IPS-20b (cell line): ENCODE results near the gene NDEL1.

ENCODE experiments used
- H3K27ac ChIP-seq: one replicate; pipeline ENCODE4 v1.5.1; 2013; ENCODE audit warnings: low read length
- H3K27me3 ChIP-seq: 2 replicates; pipeline ENCODE4 v1.6.1; 2013; ENCODE audit warnings: mild to moderate bottlenecking, low read length, inconsistent platforms; ENCODE audit not compliant: insufficient read depth
- H3K36me3 ChIP-seq: 2 replicates; pipeline ENCODE4 v1.6.1; 2013; ENCODE audit warnings: low read depth, mild to moderate bottlenecking, inconsistent platforms, low read length, moderate library complexity; ENCODE audit not compliant: insufficient read depth
- H3K4me1 ChIP-seq: 2 replicates; pipeline ENCODE4 v1.6.1; 2013; ENCODE audit warnings: mild to moderate bottlenecking, control low read depth, inconsistent platforms, low read length, moderate library complexity; ENCODE audit not compliant: insufficient read depth
- H3K4me3 ChIP-seq: 2 replicates; pipeline ENCODE4 v1.5.1; 2013; ENCODE audit warnings: mild to moderate bottlenecking, low read length, inconsistent platforms
- H3K9ac ChIP-seq: 2 replicates; pipeline ENCODE4 v1.6.1; 2013; ENCODE audit warnings: low read depth, mild to moderate bottlenecking, inconsistent platforms, low read length, moderate library complexity
- H3K9me3 ChIP-seq: 2 replicates; pipeline ENCODE4 v1.6.1; 2013; ENCODE audit warnings: mild to moderate bottlenecking, low read depth, low read length, inconsistent platforms; ENCODE audit not compliant: insufficient read depth

NDEL1 gene

GRCh38 chr17:8442310-8442709, 6.6 kb downstream of the NDEL1 start:
- Histone ChIP-seq H3K27ac (no peak overlapping the region), H3K9me3 (no peaks in the 10 kb centered on the region), H3K27me3 (no peaks in the 10 kb centered on the region), H3K4me3 (no peak overlapping the region), H3K36me3 (peaks cover 32% of the 10 kb centered on the region; the same call in 1 of the 2 replicates), H3K9ac (no peak overlapping the region), H3K4me1 (no peaks in the 10 kb centered on the region)

- H3K9me3 ChIP-seq, result no peaks in the 10 kb centered on the region
- no peaks in the 10 kb centered on the region for H3K27me3 ChIP-seq
- H3K4me3 ChIP-seq, result no peak overlapping the region
- no peaks in the 10 kb centered on the region for H3K4me1 ChIP-seq
- no peak overlapping the region for H3K27ac ChIP-seq
- H3K36me3 ChIP-seq, result peaks cover 41% of the 10 kb centered on the region
- H3K9ac ChIP-seq, result no peak overlapping the region; the same call in 1 of the 2 replicates
These were observed 8.1 kb downstream of the NDEL1 start for GRCh38 chr17:8443756-8444155.

GRCh38 chr17:8444494-8444893, 8.8 kb downstream of the NDEL1 start:
- H3K9me3 ChIP-seq, result no peaks in the 10 kb centered on the region
- H3K4me3 ChIP-seq, result no peak overlapping the region
- H3K4me1 ChIP-seq, result no peaks in the 10 kb centered on the region
- H3K9ac ChIP-seq, result no peak overlapping the region
- no peaks in the 10 kb centered on the region for H3K27me3 ChIP-seq
- no peak overlapping the region for H3K27ac ChIP-seq
- peaks cover 49% of the 10 kb centered on the region for H3K36me3 ChIP-seq

- Histone ChIP-seq H3K27ac (no peak overlapping the region), H3K9me3 (no peaks in the 10 kb centered on the region), H3K36me3 (peaks cover 51% of the 10 kb centered on the region), H3K27me3 (no peaks in the 10 kb centered on the region), H3K9ac (no peak overlapping the region), H3K4me1 (no peaks in the 10 kb centered on the region), H3K4me3 (no peak overlapping the region)
These were observed 9.9 kb downstream of the NDEL1 start for GRCh38 chr17:8445536-8445935.

DNA sequence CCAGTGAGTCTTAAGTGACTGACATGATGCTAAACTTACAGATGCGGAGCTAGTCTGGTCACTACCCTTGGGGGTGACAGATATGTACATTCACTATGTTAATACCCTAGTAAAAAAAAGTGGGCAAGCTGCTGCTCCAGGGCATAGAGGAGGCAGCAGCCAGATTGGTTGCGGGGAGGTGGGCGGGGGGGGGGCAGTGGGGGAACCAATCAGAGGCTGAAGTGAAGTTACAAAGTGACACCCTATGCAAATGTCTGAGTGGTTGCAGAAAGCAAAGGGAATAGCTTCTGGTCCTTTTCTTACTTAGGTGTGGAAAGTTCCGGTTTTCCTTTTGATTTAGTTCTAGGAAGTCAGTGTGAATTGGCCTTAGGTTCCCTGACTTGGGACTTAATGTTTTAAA, 12.1 kb downstream of the NDEL1 start:
- H3K9me3 ChIP-seq, result no peaks in the 10 kb centered on the region
- H3K4me3 ChIP-seq, result no peak overlapping the region
- peaks cover 70% of the 10 kb centered on the region for H3K36me3 ChIP-seq
- no peak overlapping the region for H3K9ac ChIP-seq
- no peaks in the 10 kb centered on the region for H3K27me3 ChIP-seq
- H3K4me1 ChIP-seq, result no peaks in the 10 kb centered on the region
- H3K27ac ChIP-seq, result no peak overlapping the region

- H3K9me3 ChIP-seq, result no peaks in the 10 kb centered on the region
- no peak overlapping the region for H3K9ac ChIP-seq
- no peaks in the 10 kb centered on the region for H3K4me1 ChIP-seq
- H3K36me3 ChIP-seq, result peaks cover 75% of the 10 kb centered on the region
- no peak overlapping the region for H3K27ac ChIP-seq
- no peak overlapping the region for H3K4me3 ChIP-seq
- H3K27me3 ChIP-seq, result no peaks in the 10 kb centered on the region
These were observed 12.6 kb downstream of the NDEL1 start for GRCh38 chr17:8448310-8448709.

DNA sequence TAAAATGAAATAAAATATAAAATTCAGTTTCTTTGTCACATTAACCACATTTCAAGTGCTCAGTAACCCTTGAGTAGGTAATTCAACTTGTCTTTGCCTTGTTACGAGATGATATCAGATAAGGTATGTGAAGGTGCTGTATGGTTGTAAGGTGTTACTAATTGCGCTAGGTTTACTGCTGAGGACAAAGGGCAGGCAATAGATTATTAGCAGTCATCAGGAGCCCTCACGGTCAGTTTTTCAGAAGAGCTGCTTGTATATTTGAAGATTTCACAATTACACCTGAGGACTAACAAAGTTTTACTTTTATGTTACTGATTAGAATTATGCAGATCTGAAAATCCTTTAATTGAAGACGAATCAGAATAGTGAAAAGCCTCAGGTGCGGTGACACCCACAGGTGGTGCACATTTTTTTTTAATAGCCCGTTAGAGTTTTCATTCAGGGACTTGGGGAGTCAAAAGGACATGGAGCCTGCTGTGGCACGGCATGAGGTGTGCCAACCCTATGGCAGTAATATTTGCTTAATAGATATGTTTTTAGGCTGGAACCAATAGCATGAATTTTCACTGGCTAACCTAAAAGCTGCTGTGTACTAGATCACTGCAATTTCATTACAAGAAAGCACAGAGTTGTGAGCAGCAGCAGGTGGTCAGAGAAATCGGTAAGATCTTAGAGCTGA, 16.4 kb downstream of the NDEL1 start:
- Histone ChIP-seq H3K9ac (no peak overlapping the region), H3K9me3 (no peaks in the 10 kb centered on the region), H3K27ac (no peak overlapping the region), H3K36me3 (peaks cover 76% of the 10 kb centered on the region), H3K4me1 (no peaks in the 10 kb centered on the region), H3K27me3 (no peaks in the 10 kb centered on the region), H3K4me3 (no peak overlapping the region)

- H3K27me3 ChIP-seq, result no peaks in the 10 kb centered on the region
- H3K9me3 ChIP-seq, result no peaks in the 10 kb centered on the region
- H3K36me3 ChIP-seq, result peaks cover 82% of the 10 kb centered on the region
- no peak overlapping the region for H3K4me3 ChIP-seq
- no peak overlapping the region for H3K9ac ChIP-seq
- no peaks in the 10 kb centered on the region for H3K4me1 ChIP-seq
- H3K27ac ChIP-seq, result no peak overlapping the region
These were observed 17.6 kb downstream of the NDEL1 start for GRCh38 chr17:8453326-8453725.

GRCh38 chr17:8455665-8456209, 20.1 kb downstream of the NDEL1 start:
- no peak overlapping the region for H3K4me3 ChIP-seq
- no peaks in the 10 kb centered on the region for H3K9me3 ChIP-seq
- no peak overlapping the region for H3K27ac ChIP-seq
- no peak overlapping the region for H3K9ac ChIP-seq
- H3K27me3 ChIP-seq, result no peaks in the 10 kb centered on the region
- H3K36me3 ChIP-seq, result peaks cover 86% of the 10 kb centered on the region
- no peaks in the 10 kb centered on the region for H3K4me1 ChIP-seq

DNA sequence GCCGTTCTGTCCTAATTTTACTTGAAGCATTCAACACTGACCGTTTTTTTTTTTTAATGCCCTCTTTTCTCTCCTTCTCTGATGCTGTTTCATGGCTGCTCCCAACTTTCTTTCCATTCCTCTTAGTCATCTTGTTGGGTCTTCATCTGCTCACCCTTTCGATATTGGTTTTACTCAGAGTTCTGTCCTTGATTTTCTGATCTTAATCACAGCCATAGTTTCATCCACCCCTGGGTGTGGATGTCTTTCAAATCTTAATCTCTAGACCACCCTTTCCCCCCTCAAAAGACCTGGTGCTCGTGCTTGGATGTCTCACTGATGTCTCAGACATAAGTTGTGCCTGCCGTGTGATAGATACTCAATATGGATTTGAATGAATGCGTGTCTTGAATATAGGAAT, 22.4 kb downstream of the NDEL1 start:
- Histone ChIP-seq H3K9me3 (no peaks in the 10 kb centered on the region), H3K9ac (no peak overlapping the region), H3K4me1 (no peaks in the 10 kb centered on the region), H3K27me3 (no peaks in the 10 kb centered on the region), H3K4me3 (no peak overlapping the region), H3K27ac (no peak overlapping the region), H3K36me3 (peaks cover 90% of the 10 kb centered on the region)

DNA sequence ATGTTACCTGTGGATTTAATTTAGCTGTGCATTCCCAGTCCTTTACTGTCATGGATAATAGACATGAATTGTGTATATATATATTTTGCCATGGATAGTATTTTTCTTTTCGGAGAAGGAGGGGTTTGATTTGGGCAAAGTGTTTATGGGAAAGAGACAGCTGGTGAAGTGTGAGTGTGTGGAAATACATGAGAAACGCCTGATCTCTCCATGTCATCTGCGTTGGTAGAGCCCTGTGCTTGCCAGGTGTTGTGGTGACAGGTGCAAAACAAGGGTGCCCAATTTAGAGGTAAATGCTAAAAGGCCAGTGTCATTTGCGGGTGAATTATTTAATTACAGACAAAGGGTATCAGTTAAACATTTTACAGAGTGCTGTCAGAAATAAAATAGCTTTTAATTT, 23.4 kb downstream of the NDEL1 start:
- H3K27me3 ChIP-seq, result no peaks in the 10 kb centered on the region
- H3K9ac ChIP-seq, result no peak overlapping the region
- peaks cover 91% of the 10 kb centered on the region for H3K36me3 ChIP-seq
- no peaks in the 10 kb centered on the region for H3K9me3 ChIP-seq
- no peaks in the 10 kb centered on the region for H3K4me1 ChIP-seq
- no peak overlapping the region for H3K27ac ChIP-seq
- H3K4me3 ChIP-seq, result no peak overlapping the region

- Histone ChIP-seq H3K36me3 (peaks cover 84% of the 10 kb centered on the region), H3K9ac (no peak overlapping the region), H3K4me1 (no peaks in the 10 kb centered on the region)
These were observed 24.1 kb downstream of the NDEL1 start for GRCh38 chr17:8459831-8460230.

More at GRCh38 chr17:8459831-8460230, 24.1 kb downstream of the NDEL1 start:
- H3K9me3 ChIP-seq, result no peaks in the 10 kb centered on the region
- no peak overlapping the region for H3K27ac ChIP-seq
- no peak overlapping the region for H3K4me3 ChIP-seq
- H3K27me3 ChIP-seq, result no peaks in the 10 kb centered on the region
